WTC11 (cell line): Measurements from ENCODE around the gene CBX1. TPM values are rescaled to one million over a fixed set of nuclear protein-coding genes. Genes with fewer than 3 reads are reported as not detected.
A peak's percentile ranks its signal among the peaks of the same experiment; 100 is the strongest.

Source experiments
- ATAC-seq: fragments of 200-7000 bp; cut with Tn5 transposase; 2 replicates; pipeline ENCODE4 v1.10.0; 2021; ENCODE audit warnings: mild to moderate bottlenecking, moderate library complexity
- CTCF ChIA-PET: fragments of 300-600 bp; sonication (Branson Sonifier 250); formaldehyde crosslinking; loops from one replicate; lab custom pipeline; 2021; ENCODE audit warnings: antibody characterized with exemption; lab: Charles Lee
- POLR2A ChIA-PET: fragments of 350-600 bp; sonication (Branson Sonifier 250); formaldehyde crosslinking; loops from one replicate; lab custom pipeline; 2021; ENCODE audit warnings: antibody characterized with exemption; lab: Charles Lee
- DNase-seq: peaks from one replicate; pipeline ENCODE4 v3.0.0; 2021; ENCODE audit warnings: low spot score
- H3K27ac Mint-ChIP-seq: 2 replicates; pipeline ENCODE4 v1.8.0; 2021; ENCODE audit warnings: mixed read lengths
- H3K27me3 Mint-ChIP-seq: 2 replicates; pipeline ENCODE4 v1.8.0; 2021; ENCODE audit warnings: low read depth, mild to moderate bottlenecking, moderate library complexity, mixed read lengths
- H3K36me3 Mint-ChIP-seq: 2 replicates; pipeline ENCODE4 v1.8.0; 2021; ENCODE audit warnings: mixed read lengths
- H3K4me1 Mint-ChIP-seq: 2 replicates; pipeline ENCODE4 v1.8.0; 2022; ENCODE audit warnings: mixed read lengths
- H3K4me3 Mint-ChIP-seq: 2 replicates; pipeline ENCODE4 v1.8.0; 2021; ENCODE audit warnings: mild to moderate bottlenecking, moderate library complexity, mixed read lengths
- H3K9me3 Mint-ChIP-seq: 2 replicates; pipeline ENCODE4 v1.8.0; 2021; ENCODE audit warnings: mixed read lengths
- CTCF ChIP-seq: fragments of 200-600 bp; IDR thresholded peaks from 2 replicates; pipeline ENCODE4 v1.8.0; 2022; ENCODE audit warnings: antibody characterized with exemption
- ETV6 ChIP-seq: sonication (generic); formaldehyde crosslinking; IDR thresholded peaks from 2 replicates; pipeline ENCODE4 v1.8.1; 2022; ENCODE audit warnings: mild to moderate bottlenecking, missing genetic modification reagents
- FOXP1 ChIP-seq: sonication (generic); formaldehyde crosslinking; IDR thresholded peaks from 2 replicates; pipeline ENCODE4 v1.8.0; 2022; ENCODE audit warnings: missing genetic modification reagents, mild to moderate bottlenecking, moderate library complexity, borderline replicate concordance
- GABPB1 ChIP-seq: sonication (generic); formaldehyde crosslinking; IDR thresholded peaks from 2 replicates; pipeline ENCODE4 v1.8.1; 2023; ENCODE audit warnings: mild to moderate bottlenecking, missing genetic modification reagents
- MXD4 ChIP-seq: fragments of 250-450 bp; sonication (Bioruptor Pico); IDR thresholded peaks from 2 replicates; pipeline ENCODE4 v1.8.0; 2021; ENCODE audit warnings: mild to moderate bottlenecking, moderate library complexity, borderline replicate concordance
- OVOL2 ChIP-seq: fragments of 250-450 bp; sonication (Bioruptor Pico); IDR thresholded peaks from 2 replicates; pipeline ENCODE4 v1.9.0; 2021; ENCODE audit warnings: mild to moderate bottlenecking, borderline replicate concordance
- SOX15 ChIP-seq: fragments of 250-450 bp; sonication (Bioruptor Pico); IDR thresholded peaks from 2 replicates; pipeline ENCODE4 v1.9.0; 2021; ENCODE audit warnings: mild to moderate bottlenecking
- ZNF317 ChIP-seq: sonication (generic); formaldehyde crosslinking; IDR thresholded peaks from 2 replicates; pipeline ENCODE4 v1.8.1; 2023; ENCODE audit warnings: low read depth, mild to moderate bottlenecking, moderate library complexity, missing genetic modification reagents, borderline replicate concordance
- ZNF532 ChIP-seq: fragments of 250-450 bp; sonication (Bioruptor Pico); IDR thresholded peaks from 2 replicates; pipeline ENCODE4 v1.9.0; 2021; ENCODE audit warnings: mild to moderate bottlenecking, borderline replicate concordance
- total RNA-seq: library from RNA; stranded (reverse); gene quantifications from 3 replicates; pipeline ENCODE4 v1.2.3, GENCODE V29; 2021
- TF ChIP-seq, protein P1 (sequence below): sonication (generic); formaldehyde crosslinking; IDR thresholded peaks from 2 replicates; pipeline ENCODE4 v1.8.0; 2023; ENCODE audit warnings: missing genetic modification reagents, mild to moderate bottlenecking, borderline replicate concordance
- TF ChIP-seq, protein P2 (sequence below): sonication (generic); formaldehyde crosslinking; IDR thresholded peaks from 2 replicates; pipeline ENCODE4 v1.8.1; 2023; ENCODE audit warnings: mild to moderate bottlenecking, missing genetic modification reagents
- TF ChIP-seq, protein P3 (sequence below): fragments of 250-450 bp; sonication (Bioruptor Pico); conservative IDR thresholded peaks from 2 replicates; pipeline ENCODE4 v1.9.0; 2021; ENCODE audit warnings: mild to moderate bottlenecking

The CBX1 gene
- total RNA-seq, 1 experiment from 2014 or later, result 162 TPM

DNA sequence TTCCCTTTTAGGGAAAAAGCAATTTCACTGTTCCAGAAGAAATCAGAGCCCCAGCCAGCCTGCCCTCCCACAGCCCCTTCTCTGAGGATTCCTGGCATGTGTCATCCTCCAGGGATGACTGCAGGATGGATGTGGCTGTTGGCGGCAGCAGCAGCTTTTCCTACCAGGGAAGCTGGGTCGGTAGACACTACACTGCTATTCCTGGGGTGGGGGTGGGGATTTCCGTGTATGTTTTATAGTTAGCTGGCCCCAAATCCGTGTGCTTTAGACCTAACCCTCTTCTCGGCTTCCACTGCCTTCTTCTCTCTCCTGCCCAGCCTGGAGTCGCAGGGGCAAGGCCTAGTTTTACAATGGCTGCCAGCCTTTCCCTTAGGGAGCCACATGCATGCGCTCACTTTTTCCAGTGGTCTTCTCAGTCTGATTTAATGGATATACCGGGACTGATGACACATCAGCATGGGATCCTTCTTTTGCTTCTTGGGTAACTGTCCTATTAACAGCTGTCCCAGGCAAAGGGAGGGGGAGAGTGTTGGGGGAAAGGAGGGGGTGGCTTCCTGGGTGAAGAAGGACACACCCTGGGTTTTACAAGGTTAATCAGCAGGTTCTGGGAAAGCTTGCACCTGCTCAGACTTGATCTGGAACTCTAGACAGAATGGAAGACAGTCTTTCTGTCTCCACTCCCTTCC is 55.8 kb downstream of the CBX1 start:
- H3K27ac Mint-ChIP-seq, result peak overlapping the region; percentile 94
- ChIA-PET CTCF (interaction anchor here (0.7 to 10.4 kb wide), 2 partner anchors 9 to 19 kb away, joined by 7 to 108 read pairs; no protein-coding TSS in a partner anchor), POLR2A (interaction anchor here (0.7 to 3.1 kb wide), 3 partner anchors 10 to 22 kb away, joined by 3 to 17 read pairs (median 5); no protein-coding TSS in a partner anchor)
- H3K4me3 Mint-ChIP-seq, result peak overlapping the region; percentile 93
- DNase-seq (no peak), ATAC-seq (no peak)
- H3K4me1 Mint-ChIP-seq, result peaks cover 31% of the 10 kb centered on the region
- peaks cover 2% of the 10 kb centered on the region for H3K36me3 Mint-ChIP-seq
- no peak for TF ChIP-seq ZNF532 (CRISPR knock-in tag)
- no peak for TF ChIP-seq ZNF317 (CRISPR knock-in tag)
- TF ChIP-seq, protein P1, sequence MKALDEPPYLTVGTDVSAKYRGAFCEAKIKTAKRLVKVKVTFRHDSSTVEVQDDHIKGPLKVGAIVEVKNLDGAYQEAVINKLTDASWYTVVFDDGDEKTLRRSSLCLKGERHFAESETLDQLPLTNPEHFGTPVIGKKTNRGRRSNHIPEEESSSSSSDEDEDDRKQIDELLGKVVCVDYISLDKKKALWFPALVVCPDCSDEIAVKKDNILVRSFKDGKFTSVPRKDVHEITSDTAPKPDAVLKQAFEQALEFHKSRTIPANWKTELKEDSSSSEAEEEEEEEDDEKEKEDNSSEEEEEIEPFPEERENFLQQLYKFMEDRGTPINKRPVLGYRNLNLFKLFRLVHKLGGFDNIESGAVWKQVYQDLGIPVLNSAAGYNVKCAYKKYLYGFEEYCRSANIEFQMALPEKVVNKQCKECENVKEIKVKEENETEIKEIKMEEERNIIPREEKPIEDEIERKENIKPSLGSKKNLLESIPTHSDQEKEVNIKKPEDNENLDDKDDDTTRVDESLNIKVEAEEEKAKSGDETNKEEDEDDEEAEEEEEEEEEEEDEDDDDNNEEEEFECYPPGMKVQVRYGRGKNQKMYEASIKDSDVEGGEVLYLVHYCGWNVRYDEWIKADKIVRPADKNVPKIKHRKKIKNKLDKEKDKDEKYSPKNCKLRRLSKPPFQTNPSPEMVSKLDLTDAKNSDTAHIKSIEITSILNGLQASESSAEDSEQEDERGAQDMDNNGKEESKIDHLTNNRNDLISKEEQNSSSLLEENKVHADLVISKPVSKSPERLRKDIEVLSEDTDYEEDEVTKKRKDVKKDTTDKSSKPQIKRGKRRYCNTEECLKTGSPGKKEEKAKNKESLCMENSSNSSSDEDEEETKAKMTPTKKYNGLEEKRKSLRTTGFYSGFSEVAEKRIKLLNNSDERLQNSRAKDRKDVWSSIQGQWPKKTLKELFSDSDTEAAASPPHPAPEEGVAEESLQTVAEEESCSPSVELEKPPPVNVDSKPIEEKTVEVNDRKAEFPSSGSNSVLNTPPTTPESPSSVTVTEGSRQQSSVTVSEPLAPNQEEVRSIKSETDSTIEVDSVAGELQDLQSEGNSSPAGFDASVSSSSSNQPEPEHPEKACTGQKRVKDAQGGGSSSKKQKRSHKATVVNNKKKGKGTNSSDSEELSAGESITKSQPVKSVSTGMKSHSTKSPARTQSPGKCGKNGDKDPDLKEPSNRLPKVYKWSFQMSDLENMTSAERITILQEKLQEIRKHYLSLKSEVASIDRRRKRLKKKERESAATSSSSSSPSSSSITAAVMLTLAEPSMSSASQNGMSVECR (CRISPR knock-in tag), result no peak
- TF ChIP-seq, protein P2, sequence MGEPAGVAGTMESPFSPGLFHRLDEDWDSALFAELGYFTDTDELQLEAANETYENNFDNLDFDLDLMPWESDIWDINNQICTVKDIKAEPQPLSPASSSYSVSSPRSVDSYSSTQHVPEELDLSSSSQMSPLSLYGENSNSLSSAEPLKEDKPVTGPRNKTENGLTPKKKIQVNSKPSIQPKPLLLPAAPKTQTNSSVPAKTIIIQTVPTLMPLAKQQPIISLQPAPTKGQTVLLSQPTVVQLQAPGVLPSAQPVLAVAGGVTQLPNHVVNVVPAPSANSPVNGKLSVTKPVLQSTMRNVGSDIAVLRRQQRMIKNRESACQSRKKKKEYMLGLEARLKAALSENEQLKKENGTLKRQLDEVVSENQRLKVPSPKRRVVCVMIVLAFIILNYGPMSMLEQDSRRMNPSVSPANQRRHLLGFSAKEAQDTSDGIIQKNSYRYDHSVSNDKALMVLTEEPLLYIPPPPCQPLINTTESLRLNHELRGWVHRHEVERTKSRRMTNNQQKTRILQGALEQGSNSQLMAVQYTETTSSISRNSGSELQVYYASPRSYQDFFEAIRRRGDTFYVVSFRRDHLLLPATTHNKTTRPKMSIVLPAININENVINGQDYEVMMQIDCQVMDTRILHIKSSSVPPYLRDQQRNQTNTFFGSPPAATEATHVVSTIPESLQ (CRISPR knock-in tag), result no peak
- TF ChIP-seq, protein P3, sequence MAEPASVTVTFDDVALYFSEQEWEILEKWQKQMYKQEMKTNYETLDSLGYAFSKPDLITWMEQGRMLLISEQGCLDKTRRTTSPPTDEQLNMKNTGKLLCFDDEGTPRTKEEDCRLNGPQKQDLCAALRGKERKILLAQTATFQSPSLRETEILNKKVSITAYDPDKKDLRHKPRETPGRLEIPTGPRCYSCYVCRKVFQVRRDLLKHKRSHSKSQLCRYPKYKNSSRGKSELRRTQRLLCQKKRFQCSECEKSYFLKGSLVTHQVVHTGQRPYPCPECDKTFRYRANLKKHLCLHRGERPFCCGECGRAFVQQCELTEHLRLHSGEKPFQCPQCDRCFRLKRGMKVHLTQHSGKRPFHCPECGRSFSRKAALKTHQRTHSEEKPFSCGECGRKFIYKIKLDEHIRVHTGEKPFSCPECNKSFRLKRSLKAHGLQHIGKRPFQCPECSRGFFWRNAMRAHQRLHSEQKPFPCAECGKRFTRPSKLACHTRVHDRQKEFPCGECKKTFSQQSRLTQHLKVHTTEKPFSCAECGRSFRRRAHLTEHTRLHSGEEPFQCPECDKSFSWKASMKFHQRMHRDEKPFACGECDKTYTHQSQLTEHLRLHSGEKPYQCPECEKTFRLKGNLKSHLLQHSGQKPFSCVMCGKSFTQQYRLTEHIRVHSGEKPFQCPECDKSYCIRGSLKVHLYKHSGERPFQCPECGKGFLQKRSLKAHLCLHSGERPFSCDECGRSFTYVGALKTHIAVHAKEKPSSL (CRISPR knock-in tag), result no peak
- TF ChIP-seq ETV6, result no peak
- no peak for TF ChIP-seq OVOL2 (CRISPR knock-in tag)
- H3K9me3 Mint-ChIP-seq, result no peaks in the 10 kb centered on the region
- H3K27me3 Mint-ChIP-seq, result peaks cover 5% of the 10 kb centered on the region

- no peak for DNase-seq
- H3K9me3 Mint-ChIP-seq, result no peaks in the 10 kb centered on the region
- no peaks in the 10 kb centered on the region for H3K36me3 Mint-ChIP-seq
- H3K4me3 Mint-ChIP-seq, result no peak overlapping the region
- H3K4me1 Mint-ChIP-seq, result peaks cover 25% of the 10 kb centered on the region
- H3K27ac Mint-ChIP-seq, result no peak overlapping the region
- POLR2A ChIA-PET, result interaction anchor here (0.7 to 3.1 kb wide), 4 partner anchors 10 to 22 kb away, joined by 3 to 17 read pairs (median 4); no protein-coding TSS in a partner anchor
- peaks cover 9% of the 10 kb centered on the region for H3K27me3 Mint-ChIP-seq
- ATAC-seq, result no peak
- CTCF ChIA-PET, result interaction anchor here (0.7 to 10.4 kb wide), 3 partner anchors 9 to 24 kb away, joined by 7 to 108 read pairs (median 10); no protein-coding TSS in a partner anchor
- TF ChIP-seq, protein P1 (CRISPR knock-in tag), result no peak
- TF ChIP-seq SOX15 (no peak), FOXP1 (no peak), MXD4 (no peak), GABPB1 (CRISPR knock-in tag) (no peak), CTCF (no peak)
These were observed 56.4 kb downstream of the CBX1 start for GRCh38 chr17:48044851-48045250.
